Loucy (cell line): ENCODE data around the gene ARFGEF3.

Source experiments
- H2AFZ ChIP-seq: fragments of 200-600 bp; sonication (generic); 2 replicates; pipeline ENCODE4 v1.6.0; 2016; ENCODE audit warnings: antibody characterized with exemption, mild to moderate bottlenecking, low read length, moderate library complexity
- H3F3A ChIP-seq: fragments of 200-600 bp; 2 replicates; pipeline ENCODE4 v1.6.0; 2016; ENCODE audit warnings: antibody characterized with exemption, low read depth, mild to moderate bottlenecking
- H3K27me3 ChIP-seq: fragments of 200-600 bp; sonication (generic); 2 replicates; pipeline ENCODE4 v1.6.1; 2014; ENCODE audit warnings: low read length, mild to moderate bottlenecking; ENCODE audit not compliant: insufficient read depth, poor library complexity, severe bottlenecking
- H3K36me3 ChIP-seq: fragments of 200-600 bp; sonication (generic); 2 replicates; pipeline ENCODE4 v1.6.1; 2016; ENCODE audit warnings: low read length; ENCODE audit not compliant: insufficient read depth
- H3K4me1 ChIP-seq: fragments of 200-600 bp; sonication (generic); 2 replicates; pipeline ENCODE4 v1.5.1; 2014; ENCODE audit warnings: low read length, mild to moderate bottlenecking; ENCODE audit not compliant: insufficient read depth, poor library complexity, severe bottlenecking
- H3K4me2 ChIP-seq: fragments of 200-600 bp; sonication (generic); 2 replicates; pipeline ENCODE4 v1.6.0; 2014; ENCODE audit warnings: antibody characterized with exemption, low read length, low read depth, mild to moderate bottlenecking; ENCODE audit not compliant: poor library complexity, severe bottlenecking
- H3K4me3 ChIP-seq: fragments of 200-600 bp; sonication (generic); 2 replicates; pipeline ENCODE4 v1.5.1; 2014; ENCODE audit warnings: low read length, mild to moderate bottlenecking, mixed read lengths; ENCODE audit not compliant: poor library complexity, severe bottlenecking
- H3K79me2 ChIP-seq: fragments of 200-600 bp; sonication (generic); 2 replicates; pipeline ENCODE4 v1.6.1; 2014; ENCODE audit warnings: low read length; ENCODE audit not compliant: insufficient read depth
- H3K9ac ChIP-seq: fragments of 200-600 bp; sonication (generic); 2 replicates; pipeline ENCODE4 v1.6.0; 2014; ENCODE audit warnings: mild to moderate bottlenecking, low read depth, low read length, moderate library complexity; ENCODE audit not compliant: poor library complexity, severe bottlenecking
- H3K9me2 ChIP-seq: fragments of 200-600 bp; sonication (generic); replicated peaks from 2 replicates; pipeline ENCODE4 v1.6.1; 2016; ENCODE audit warnings: low read depth, low read length, mixed read lengths
- H3K9me3 ChIP-seq: fragments of 200-600 bp; sonication (generic); 2 replicates; pipeline ENCODE4 v1.6.1; 2014; ENCODE audit warnings: mild to moderate bottlenecking, antibody characterized with exemption, low read length, low read depth; ENCODE audit not compliant: insufficient read depth
- H4K20me1 ChIP-seq: fragments of 200-600 bp; sonication (generic); 2 replicates; pipeline ENCODE4 v1.6.0; 2014; ENCODE audit warnings: antibody characterized with exemption, low read length, mild to moderate bottlenecking; ENCODE audit not compliant: insufficient read depth, poor library complexity, severe bottlenecking
- CTCF ChIP-seq: fragments of 200-600 bp; sonication (generic); conservative IDR thresholded peaks from 2 replicates; pipeline ENCODE4 v1.5.1; 2014; ENCODE audit warnings: mild to moderate bottlenecking, antibody characterized with exemption, low read length
- EZH2phosphoT487 ChIP-seq: fragments of 200-600 bp; IDR thresholded peaks from 2 replicates; pipeline ENCODE4 v1.6.1; 2018; ENCODE audit warnings: antibody characterized with exemption, mild to moderate bottlenecking, moderate library complexity, borderline replicate concordance

The ARFGEF3 gene

DNA sequence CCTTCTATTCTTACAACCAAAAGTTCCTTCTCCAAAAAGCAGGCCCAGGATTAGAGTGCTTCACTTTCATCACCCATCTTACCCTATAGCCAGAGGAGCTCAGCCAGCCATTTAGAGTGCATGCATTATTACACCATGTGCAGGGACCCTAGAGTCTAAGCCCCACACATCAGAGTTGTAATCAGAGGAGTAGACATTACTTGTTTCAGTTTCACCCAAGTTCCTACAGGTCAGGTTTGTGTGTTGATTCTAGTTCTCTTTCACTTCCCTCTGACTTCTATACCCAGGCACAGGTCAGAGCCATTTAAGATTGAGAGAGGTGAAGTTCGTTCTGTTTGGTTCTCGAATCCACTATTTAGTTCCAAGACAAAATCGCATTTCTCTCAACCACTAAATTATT is 16.3 kb upstream of the ARFGEF3 start:
- H2AFZ ChIP-seq, result no peak overlapping the region
- no peaks in the 10 kb centered on the region for H3K9me2 ChIP-seq
- no peaks in the 10 kb centered on the region for H3F3A ChIP-seq
- H3K9ac ChIP-seq, result no peak overlapping the region
- H3K27me3 ChIP-seq, result no peaks in the 10 kb centered on the region
- no peaks in the 10 kb centered on the region for H3K4me1 ChIP-seq
- H3K79me2 ChIP-seq, result no peaks in the 10 kb centered on the region
- H3K36me3 ChIP-seq, result no peaks in the 10 kb centered on the region
- H3K9me3 ChIP-seq, result no peaks in the 10 kb centered on the region
- no peaks in the 10 kb centered on the region for H4K20me1 ChIP-seq
- no peak overlapping the region for H3K4me2 ChIP-seq
- H3K4me3 ChIP-seq, result no peak overlapping the region
- TF ChIP-seq EZH2phosphoT487, result no peak
- no peak for TF ChIP-seq CTCF

DNA sequence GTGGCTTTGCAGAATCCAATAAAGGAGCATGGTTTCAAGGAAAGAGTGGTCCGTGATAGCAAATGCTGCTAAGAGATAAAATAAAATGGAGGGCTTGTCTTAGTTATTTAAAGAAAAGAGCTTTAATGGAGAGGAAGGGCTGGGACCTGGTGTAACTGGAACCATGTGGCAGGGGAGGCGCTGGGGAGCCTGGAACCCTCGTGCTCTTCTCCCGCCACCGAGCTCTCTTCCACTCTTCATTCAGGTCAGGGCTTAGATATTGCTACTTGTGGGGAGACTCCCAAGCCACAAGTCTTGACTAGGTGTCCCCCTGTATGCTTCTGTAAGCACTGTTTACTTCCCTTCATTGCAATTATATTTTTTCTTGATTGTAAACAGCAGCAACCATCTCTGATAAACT is 15.2 kb upstream of the ARFGEF3 start:
- Histone ChIP-seq H3K9me2 (no peaks in the 10 kb centered on the region), H3F3A (no peaks in the 10 kb centered on the region), H3K4me1 (no peaks in the 10 kb centered on the region), H3K4me2 (no peak overlapping the region), H3K27me3 (no peaks in the 10 kb centered on the region), H3K79me2 (no peaks in the 10 kb centered on the region), H3K4me3 (no peak overlapping the region), H3K36me3 (no peaks in the 10 kb centered on the region), H4K20me1 (no peaks in the 10 kb centered on the region), H3K9ac (no peak overlapping the region), H2AFZ (no peak overlapping the region), H3K9me3 (no peaks in the 10 kb centered on the region)
- TF ChIP-seq EZH2phosphoT487 (no peak), CTCF (no peak)

DNA sequence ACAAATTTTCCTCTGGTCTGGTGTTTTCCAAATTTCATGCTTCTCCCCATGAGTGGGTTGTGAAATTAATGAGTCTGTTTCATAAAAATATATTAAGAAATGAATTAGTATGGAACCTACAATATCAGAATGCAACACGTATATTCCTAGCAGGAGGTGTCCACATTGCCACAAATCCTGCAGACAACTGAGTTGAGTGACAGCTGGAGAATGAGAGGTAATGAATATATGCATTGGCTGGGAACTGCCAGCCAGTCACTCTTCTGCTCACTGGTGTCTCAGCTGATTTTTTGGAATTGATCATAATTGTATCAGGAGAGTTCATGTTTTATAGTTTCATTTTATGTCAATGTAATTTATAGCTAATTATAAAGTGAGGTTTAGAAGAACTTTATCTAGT is 6.3 kb upstream of the ARFGEF3 start:
- Histone ChIP-seq H3K9me3 (no peaks in the 10 kb centered on the region), H3K36me3 (no peaks in the 10 kb centered on the region), H3K4me1 (no peaks in the 10 kb centered on the region), H3K79me2 (no peaks in the 10 kb centered on the region), H3K9ac (no peak overlapping the region), H3K9me2 (no peaks in the 10 kb centered on the region), H3K4me2 (no peak overlapping the region), H4K20me1 (no peaks in the 10 kb centered on the region), H2AFZ (no peak overlapping the region), H3F3A (no peaks in the 10 kb centered on the region), H3K27me3 (no peaks in the 10 kb centered on the region), H3K4me3 (no peak overlapping the region)
- TF ChIP-seq CTCF, result no peak
- TF ChIP-seq EZH2phosphoT487, result no peak
